Heart left ventricle (tissue), 16 donors: Measurements from ENCODE around the gene KRR1. TPM values are rescaled to one million over a fixed set of nuclear protein-coding genes. Genes with fewer than 3 reads are reported as not detected.

Source experiments
- ATAC-seq, 4 donors: fragments of 200-7000 bp; cut with Tn5 transposase; one replicate each; pipeline ENCODE4 v1.9.1; 2020 to 2022; ENCODE audit warnings: moderate library complexity in 4 of 4, mild to moderate bottlenecking in 3 of 4, moderate number of reproducible peaks in 1 of 4
- DNase-seq, 5 donors: peaks; one replicate each; pipeline ENCODE4 v3.0.0-alpha.2; 2020
- H3K27ac ChIP-seq, 12 donors: fragments of 200-600 bp; sonication (generic) in 4 of 12; one replicate each; pipeline versions ENCODE4 v1.5.0 to v1.8.0; 2016 to 2022; ENCODE audit warnings: mild to moderate bottlenecking in 2 of 12
- H3K27me3 ChIP-seq, 9 donors: fragments of 200-600 bp; sonication (generic) in 2 of 9; one replicate each; pipeline versions ENCODE4 v1.5.1 to v1.8.0; 2016 to 2022; ENCODE audit warnings: mild to moderate bottlenecking in 3 of 9
- H3K36me3 ChIP-seq, 9 donors: fragments of 200-600 bp; sonication (generic) in 2 of 9; one replicate each; pipeline versions ENCODE4 v1.5.0 to v1.8.0; 2018 to 2022; ENCODE audit warnings: mild to moderate bottlenecking in 2 of 9
- H3K4me1 ChIP-seq, 12 donors: fragments of 200-600 bp; sonication (generic) in 4 of 12; one replicate each; pipeline versions ENCODE4 v1.5.0 to v1.8.0; 2016 to 2022; ENCODE audit warnings: mild to moderate bottlenecking in 3 of 12
- H3K4me3 ChIP-seq, 12 donors: fragments of 200-600 bp; sonication (generic) in 4 of 12; one replicate each; pipeline versions ENCODE4 v1.5.0 to v1.8.0; 2017 to 2022; ENCODE audit warnings: mild to moderate bottlenecking in 9 of 12, moderate library complexity in 4 of 12
- H3K9me3 ChIP-seq, 12 donors: fragments of 200-600 bp; sonication (generic) in 4 of 12; one replicate each; pipeline versions ENCODE4 v1.5.0 to v1.8.0; 2016 to 2022; ENCODE audit warnings: mild to moderate bottlenecking in 1 of 12
- CTCF ChIP-seq, 12 donors: fragments of 200-600 bp; sonication (generic) in 4 of 12; IDR thresholded peaks; one replicate each; pipeline versions ENCODE4 v1.5.0 to v1.8.0; 2018 to 2022; ENCODE audit warnings: antibody characterized with exemption in 12 of 12, mild to moderate bottlenecking in 5 of 12
- POLR2A ChIP-seq, 2 donors: fragments of 450-650 bp; IDR thresholded peaks; one replicate each; pipeline ENCODE4 v1.6.1; 2017; ENCODE audit warnings: antibody characterized with exemption in 2 of 2, mild to moderate bottlenecking in 2 of 2, moderate library complexity in 2 of 2
- WGBS, 4 donors: extraction: QIAGEN DNeasy Blood & Tissue Kit in 2 of 4; methylation state at CpG; one replicate each; pipeline versions ENCODE4 v1.1.5 to v1.1.7; 2013 to 2018; 5-methylcytosine and 5-hydroxymethylcytosine counted together
- intact Hi-C, 10 donors: fragments of 100-400 bp; cut with DNase I; formaldehyde crosslinking; loops; one replicate each; pipeline versions ENCODE4 v1.11.1 to v1.14.2; 2022
- polyA plus RNA-seq, 2 donors: library from polyadenylated mRNA; stranded (reverse); fragments of 200-250 nt; gene quantifications; one replicate each; pipeline ENCODE4 v1.2.3, GENCODE V29; 2013
- total RNA-seq, 9 donors: library from RNA; depleted of rRNA in 2 of 9; stranded (reverse); fragments of >200 nt in 2 of 9; fragmentation: NEBNext Ultra II Directional in 3 of 9; extraction: Animal tissue kit (Norgen Biotek cat#: 25700) in 3 of 9; gene quantifications; one replicate each; pipeline versions ENCODE4 v1.1.0 to v1.2.4, GENCODE V29; 2016 to 2023
- donor health status: ischemic (EF 13 %, LVEDD 7.1; RV severe dilation, severe dysfunction).
- donor health status: healthy with polysubstance abuse.
- donor health status: DM: no; HTN: yes; CAD: no.
- donor health status: DM: no; HTN: no; CAD: no.
- donor health status: ischemic (EF 25% LVEDD 6.9; RV normal size, moderate dysfunction).
- donor health status: ischemic (EF 25% LVEDD 5.7; RV mildly dilated, moderate dysfunction).
- donor health status: healthy.
- donor health status: DM: yes; HTN: yes; CAD: no.
- donor health status: ischemic (EF 35%, LVEDD 5.7; RV mildly dilated, moderate dysfunction).
- donor health status: nonischemic (EF 11% LVEDD 7.7; RV severe dilation, severe dysfunction).
- donor health status: DM: yes; HTN: yes; CAD: no.
- donor health status: PGD.
- donor health status: ischemic (EF 29% LVEDD 5.4; RV normal size, mild dysfunction).
- donor health status: nonischemic (EF 23%, LVEDD 6.1; RV moderate dilation, normal function).

The KRR1 gene
- total and polyA plus RNA-seq, 11 donors = 9.3 to 42.6 (median 30.5) TPM

- intact Hi-C loops = loop anchor here in 7 of 10 donors (2.0 to 10.0 kb wide), 3 partner anchors 109 to 171 kb away; partner anchors contain the start of genes CAPS2 (in 4 of the 7), GLIPR1L1 (in 4 of the 7) and GLIPR1L2 (in 2 of the 7)
- no peaks in the 10 kb centered on the region for H3K27me3 ChIP-seq
These were observed 7.5 kb downstream of the KRR1 start for GRCh38 chr12:75503866-75504265.

GRCh38 chr12:75503459-75503858, 8.0 kb downstream of the KRR1 start:
- intact Hi-C loops = loop anchor here in 6 of 10 donors (10.0 kb wide), 2 partner anchors 109 to 169 kb away; partner anchors contain the start of genes CAPS2 (in 4 of the 6), GLIPR1L1 (in 4 of the 6) and GLIPR1L2 (in 2 of the 6)
- peaks cover 0 to 99% (median 93%) of the 10 kb centered on the region in 9 donors for H3K36me3 ChIP-seq
- TF ChIP-seq POLR2A (IDR thresholded peaks at IDR 0.05) = no peak
- no peak for TF ChIP-seq CTCF (IDR thresholded peaks at IDR 0.05)

More at GRCh38 chr12:75503866-75504265, 7.5 kb downstream of the KRR1 start:
- 89 to 97% (median 92%) methylated on average over 3 of the region's 3 CpGs for WGBS, 4 donors
- Histone ChIP-seq H3K27ac (no peak overlapping the region), H3K4me1 (peaks cover 0 to 13% (median 0%) of the 10 kb centered on the region in 12 donors), H3K36me3 (peaks cover 0 to 95% (median 89%) of the 10 kb centered on the region in 9 donors), H3K9me3 (no peaks in the 10 kb centered on the region), H3K4me3 (no peak overlapping the region)
- TF ChIP-seq POLR2A (IDR thresholded peaks at IDR 0.05) (no peak), CTCF (IDR thresholded peaks at IDR 0.05) (no peak)
- ATAC-seq = no peak
- DNase-seq = no peak

GRCh38 chr12:75491169-75491568, 20.2 kb downstream of the KRR1 start:
- TF ChIP-seq CTCF (IDR thresholded peaks at IDR 0.05) = no peak
- no peak for TF ChIP-seq POLR2A (IDR thresholded peaks at IDR 0.05)
- no peak for ATAC-seq
- H3K36me3 ChIP-seq = peaks cover 0 to 75% (median 22%) of the 10 kb centered on the region in 9 donors
- WGBS, 4 donors = 81 to 87% (median 86%) methylated on average over 2 of the region's 2 CpGs
- no peak overlapping the region for H3K27ac ChIP-seq
- DNase-seq = no peak
- no peaks in the 10 kb centered on the region for H3K9me3 ChIP-seq
- H3K27me3 ChIP-seq = no peaks in the 10 kb centered on the region
- no peak overlapping the region for H3K4me3 ChIP-seq
- intact Hi-C loops = no loop called here
- peaks cover 0 to 18% (median 0%) of the 10 kb centered on the region in 12 donors for H3K4me1 ChIP-seq

More at GRCh38 chr12:75503459-75503858, 8.0 kb downstream of the KRR1 start:
- whole genome bisulfite sequencing, 4 donors = 59 to 87% (median 74%) methylated on average over 3 of the region's 3 CpGs
- Histone ChIP-seq H3K9me3 (no peaks in the 10 kb centered on the region), H3K27me3 (no peaks in the 10 kb centered on the region), H3K4me1 (peaks cover 0 to 9% (median 0%) of the 10 kb centered on the region in 12 donors), H3K27ac (no peak overlapping the region), H3K4me3 (no peak overlapping the region)
- DNase-seq (no peak), ATAC-seq (no peak)

GRCh38 chr12:75489613-75490210, 21.7 kb downstream of the KRR1 start:
- Histone ChIP-seq H3K27me3 (no peaks in the 10 kb centered on the region), H3K27ac (no peak overlapping the region), H3K4me3 (no peak overlapping the region), H3K4me1 (peaks cover 0 to 29% (median 0%) of the 10 kb centered on the region in 12 donors), H3K9me3 (no peaks in the 10 kb centered on the region), H3K36me3 (peaks cover 0 to 64% (median 9%) of the 10 kb centered on the region in 9 donors)
- ATAC-seq (no peak), DNase-seq (no peak)
- TF ChIP-seq POLR2A (IDR thresholded peaks at IDR 0.05) = no peak
- TF ChIP-seq CTCF (IDR thresholded peaks at IDR 0.05) = no peak
- intact Hi-C loops = loop anchor here in 4 of 10 donors (5.0 to 10.0 kb wide), 3 partner anchors 95 to 797 kb away; partner anchors contain the start of gene GLIPR1L2 (in 3 of the 4)
- WGBS, 4 donors = 56 to 57% (median 56%) methylated on average over 7 of the region's 7 CpGs
